Measurements from ENCODE around the gene COL9A3.
"Not testable (repeated sequence)": the region's sequence is repeated elsewhere in the genome, so short reads cannot be mapped to it uniquely, and the experiment has no call there.

The COL9A3 gene

DNA sequence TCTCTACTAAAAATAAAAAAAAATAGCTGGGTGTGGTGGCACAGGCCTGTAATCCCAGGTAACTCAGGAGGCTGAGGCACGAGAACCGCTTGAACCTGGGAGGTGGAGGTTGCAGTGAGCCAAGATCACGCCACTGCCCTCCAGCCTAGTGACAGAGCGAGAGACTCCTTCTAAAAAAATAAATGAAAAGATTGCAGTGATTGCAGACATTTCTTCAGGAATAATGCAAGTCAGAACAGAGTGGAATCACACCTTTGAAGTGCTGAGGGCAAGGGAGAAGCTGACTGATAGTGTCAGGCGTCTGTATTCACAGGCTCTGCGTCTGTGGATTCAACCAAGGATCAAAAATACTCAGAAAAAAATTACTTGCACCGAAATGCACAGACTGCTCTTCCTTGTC is 47.4 kb downstream of the COL9A3 start:
- TF ChIP-seq, protein P1, sequence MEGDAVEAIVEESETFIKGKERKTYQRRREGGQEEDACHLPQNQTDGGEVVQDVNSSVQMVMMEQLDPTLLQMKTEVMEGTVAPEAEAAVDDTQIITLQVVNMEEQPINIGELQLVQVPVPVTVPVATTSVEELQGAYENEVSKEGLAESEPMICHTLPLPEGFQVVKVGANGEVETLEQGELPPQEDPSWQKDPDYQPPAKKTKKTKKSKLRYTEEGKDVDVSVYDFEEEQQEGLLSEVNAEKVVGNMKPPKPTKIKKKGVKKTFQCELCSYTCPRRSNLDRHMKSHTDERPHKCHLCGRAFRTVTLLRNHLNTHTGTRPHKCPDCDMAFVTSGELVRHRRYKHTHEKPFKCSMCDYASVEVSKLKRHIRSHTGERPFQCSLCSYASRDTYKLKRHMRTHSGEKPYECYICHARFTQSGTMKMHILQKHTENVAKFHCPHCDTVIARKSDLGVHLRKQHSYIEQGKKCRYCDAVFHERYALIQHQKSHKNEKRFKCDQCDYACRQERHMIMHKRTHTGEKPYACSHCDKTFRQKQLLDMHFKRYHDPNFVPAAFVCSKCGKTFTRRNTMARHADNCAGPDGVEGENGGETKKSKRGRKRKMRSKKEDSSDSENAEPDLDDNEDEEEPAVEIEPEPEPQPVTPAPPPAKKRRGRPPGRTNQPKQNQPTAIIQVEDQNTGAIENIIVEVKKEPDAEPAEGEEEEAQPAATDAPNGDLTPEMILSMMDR (conservative IDR thresholded peaks at IDR 0.05; ENCODE audit: low read length): no peak
- no peak for DNase-seq (ENCODE audit: low read depth)
- no peak overlapping the region for H3K4me3 ChIP-seq (ENCODE audit: low read length)

DNA sequence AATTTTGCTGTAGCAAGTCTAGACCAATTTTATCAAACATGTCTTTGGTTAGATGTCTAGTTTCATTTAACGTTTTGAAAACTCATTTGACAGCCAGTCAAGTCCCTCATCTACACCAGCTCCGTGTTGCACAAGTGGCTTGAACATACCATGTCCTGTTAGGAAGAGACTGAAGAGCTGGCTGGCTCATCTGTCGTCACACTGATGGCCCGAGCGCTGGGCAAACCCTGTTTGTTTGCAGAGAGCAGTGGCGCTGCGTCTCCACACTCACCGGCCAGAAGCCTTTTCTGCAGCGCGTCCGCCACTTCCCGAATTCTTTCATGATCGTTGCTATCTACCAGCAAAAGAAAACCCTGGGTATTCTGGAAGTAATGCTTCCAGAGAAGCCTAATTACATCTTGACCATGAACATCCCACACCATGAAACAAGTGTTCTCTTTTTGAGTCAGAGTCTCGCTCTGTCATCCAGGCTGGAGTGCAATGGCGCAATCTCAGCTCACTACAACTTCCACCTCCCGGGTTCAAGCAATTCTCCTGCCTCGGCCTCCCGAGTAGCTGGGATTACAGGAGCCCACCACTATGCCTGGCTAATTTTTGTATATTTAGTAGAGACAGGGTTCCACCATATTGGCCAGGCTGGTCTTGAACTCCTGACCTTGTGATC is 55.5 kb downstream of the COL9A3 start:
- TF ChIP-seq, protein P1 (conservative IDR thresholded peaks at IDR 0.05; ENCODE audit: low read length): no peak
- H3K4me3 ChIP-seq (ENCODE audit: low read length): no peak overlapping the region
- no peak for DNase-seq (ENCODE audit: low read depth)

DNA sequence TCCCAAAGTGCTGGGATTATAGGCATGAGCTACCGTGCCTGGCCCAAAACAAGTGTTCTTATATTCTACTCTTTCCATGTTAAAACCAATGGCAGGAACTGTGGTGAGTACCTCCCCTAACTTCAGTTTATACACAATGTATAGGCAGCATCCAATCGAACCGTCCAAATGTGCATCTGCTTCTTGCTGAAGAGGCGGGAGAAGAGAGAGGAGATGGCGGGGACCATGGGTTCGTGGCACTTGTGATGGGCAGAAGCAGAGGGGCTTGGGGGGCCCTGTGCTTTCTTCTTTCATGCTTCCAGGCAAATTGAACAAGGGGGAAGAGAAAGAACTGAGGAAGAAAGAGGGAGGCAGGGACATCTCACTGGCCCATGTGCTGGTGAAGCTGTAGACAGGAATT is 56.0 kb downstream of the COL9A3 start:
- TF ChIP-seq, protein P1 (conservative IDR thresholded peaks at IDR 0.05; ENCODE audit: low read length): no peak
- no peak overlapping the region for H3K4me3 ChIP-seq (ENCODE audit: low read length)
- DNase-seq (ENCODE audit: low read depth): no peak

DNA sequence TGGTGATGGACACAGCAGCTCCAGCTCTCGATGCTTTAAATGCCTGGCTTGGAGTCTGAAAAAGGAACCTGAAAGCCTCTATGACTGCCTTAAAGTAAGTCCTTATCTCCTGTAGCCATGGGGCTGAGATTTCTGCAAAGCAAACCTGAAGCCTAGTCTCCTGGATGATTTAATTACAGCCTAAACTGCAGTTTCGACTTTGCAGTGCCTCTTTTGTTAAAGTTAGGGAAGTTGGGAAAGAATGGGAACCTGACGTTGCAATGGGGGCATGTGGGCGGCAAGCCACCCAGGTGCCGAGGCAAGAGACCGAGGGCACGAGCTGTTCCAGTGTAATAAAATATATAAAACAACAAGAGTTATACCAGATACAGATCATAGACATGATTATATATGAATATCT is 56.4 kb downstream of the COL9A3 start:
- TF ChIP-seq, protein P1 (conservative IDR thresholded peaks at IDR 0.05; ENCODE audit: low read length): no peak
- DNase-seq (ENCODE audit: low read depth): no peak
- no peak overlapping the region for H3K4me3 ChIP-seq (ENCODE audit: low read length)

DNA sequence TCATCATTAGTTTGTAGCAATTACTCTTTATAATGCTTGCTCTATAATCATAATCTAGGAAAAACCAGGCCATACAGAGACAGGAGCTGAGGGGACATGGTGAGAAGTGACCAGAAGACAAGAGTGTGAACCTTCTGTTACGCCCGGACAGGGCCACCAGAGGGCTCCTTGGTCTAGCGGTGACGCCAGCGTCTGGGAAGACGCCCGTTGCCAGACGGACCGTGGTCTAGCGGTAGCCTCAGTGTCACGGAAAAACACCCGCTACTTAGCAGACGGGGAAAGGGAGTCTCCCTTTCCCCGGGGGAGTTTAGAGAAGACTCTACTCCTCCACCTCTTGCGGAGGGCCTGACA is 56.8 kb downstream of the COL9A3 start:
- not testable (repeated sequence) for H3K4me3 ChIP-seq (ENCODE audit: low read length)
- TF ChIP-seq, protein P1 (conservative IDR thresholded peaks at IDR 0.05; ENCODE audit: low read length): peak; percentile 54
- peak; percentile 48 for DNase-seq (ENCODE audit: low read depth)

- no peak for DNase-seq (ENCODE audit: low read depth)
- H3K4me3 ChIP-seq (ENCODE audit: low read length): no peak overlapping the region
These were observed 58.1 kb downstream of the COL9A3 start for GRCh38 chr20:62874964-62875344.

More at GRCh38 chr20:62874964-62875344, 58.1 kb downstream of the COL9A3 start:
- TF ChIP-seq, protein P1 (conservative IDR thresholded peaks at IDR 0.05; ENCODE audit: low read length): no peak

Data from AG10803 (cell line).